Measurements from ENCODE around the gene MTUS2.
"Not testable (repeated sequence)": the region's sequence is repeated elsewhere in the genome, so short reads cannot be mapped to it uniquely, and the experiment has no call there.

The MTUS2 gene

DNA sequence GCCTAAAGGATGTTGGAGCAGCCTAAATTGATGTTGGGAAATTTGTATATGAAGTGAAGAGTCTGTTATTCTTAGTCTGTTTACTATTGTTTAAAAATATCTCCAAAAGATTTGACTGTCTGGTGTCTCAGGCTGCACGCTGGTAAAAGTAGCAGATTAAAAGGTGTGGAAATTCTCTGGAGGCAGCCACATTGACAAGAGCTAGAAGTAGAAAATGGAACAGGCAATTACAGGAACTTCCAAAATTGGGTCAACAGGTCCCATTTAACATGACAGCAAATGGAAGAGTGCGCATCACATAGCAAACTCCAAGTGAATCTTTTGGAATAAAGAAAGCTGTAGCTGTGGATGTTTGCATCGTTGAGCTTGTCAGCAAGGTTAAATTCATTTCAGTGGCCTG, 138.3 kb downstream of the MTUS2 start:
- no peak for DNase-seq (ENCODE audit: low read depth)

DNA sequence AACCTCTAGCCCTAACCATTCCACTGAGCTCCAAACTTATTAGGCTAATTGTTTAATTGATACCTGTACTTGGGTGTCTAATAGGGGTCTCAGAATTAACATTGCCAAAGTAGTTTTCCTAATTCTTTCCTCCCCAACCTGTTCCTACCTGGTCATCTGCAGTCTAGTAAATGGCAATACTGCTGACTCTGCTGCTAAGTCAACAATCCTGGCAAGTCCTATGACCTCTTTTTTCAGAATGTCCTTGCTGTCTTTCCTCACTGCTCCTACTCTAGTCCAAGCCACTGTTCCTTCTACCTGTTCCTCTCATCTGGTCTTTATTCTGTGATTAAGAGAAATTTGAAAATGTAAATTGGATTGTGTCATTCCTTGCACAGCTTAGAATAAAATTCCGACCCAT, 143.9 kb downstream of the MTUS2 start:
- no peak for DNase-seq (ENCODE audit: low read depth)

DNA sequence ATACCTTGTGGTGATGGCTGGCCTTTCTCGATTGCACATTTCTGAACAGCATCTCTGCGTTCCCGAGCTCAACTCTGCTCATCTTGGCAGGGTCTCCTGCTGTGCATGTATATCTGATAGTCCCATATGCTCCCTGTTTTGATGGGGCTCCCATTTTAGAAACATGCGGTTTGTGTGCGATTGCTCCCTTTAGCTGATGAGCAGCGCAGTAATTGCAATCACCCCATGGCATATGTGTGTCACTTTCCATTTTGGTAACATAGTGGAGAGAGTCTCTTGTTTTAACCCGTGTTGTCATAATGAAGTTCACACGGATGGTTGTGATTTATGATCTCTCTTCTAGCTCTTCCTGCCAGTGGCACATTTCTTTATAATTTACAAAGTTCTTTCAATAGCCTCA, 144.7 kb downstream of the MTUS2 start:
- DNase-seq (ENCODE audit: low read depth): no peak

DNA sequence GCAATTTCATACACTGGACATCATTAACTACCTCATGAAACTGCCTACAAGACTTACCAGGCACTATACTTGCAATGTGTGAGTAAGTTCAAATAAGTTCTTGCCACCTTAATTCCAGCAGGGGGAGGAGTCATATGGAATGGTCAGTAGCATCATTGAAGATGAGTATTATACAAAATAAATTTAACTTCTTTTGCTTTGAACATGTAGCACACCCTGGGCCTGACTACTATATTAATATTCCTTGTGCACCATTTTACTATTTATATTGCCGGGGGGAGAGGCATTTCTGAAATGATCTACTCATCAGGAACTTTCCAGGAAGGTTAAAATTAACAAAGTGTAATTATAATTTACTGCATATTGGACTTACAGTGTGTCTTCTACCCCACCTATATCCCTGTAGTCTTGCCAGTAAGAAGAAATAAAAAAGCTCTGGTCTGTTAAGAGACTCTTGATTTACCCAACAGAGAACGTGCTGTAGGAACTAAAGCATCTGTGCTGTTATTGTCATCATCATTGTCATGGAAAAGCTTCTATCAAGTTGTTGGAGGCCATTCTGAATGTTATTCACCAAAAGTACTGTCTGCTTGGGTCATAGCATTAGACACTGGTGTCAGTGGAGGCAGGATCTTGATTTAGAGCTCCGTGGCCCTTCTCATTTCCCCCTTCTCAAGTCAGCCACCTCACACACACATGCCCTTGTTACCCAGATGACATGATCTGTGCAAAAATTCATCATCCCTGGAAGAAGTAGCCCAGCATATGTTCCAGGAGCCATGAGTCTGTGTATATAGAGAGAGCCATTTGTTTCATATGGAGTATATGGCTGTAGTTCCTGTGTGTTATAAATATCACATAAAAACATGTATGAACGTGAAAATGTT, 147.1 kb downstream of the MTUS2 start:
- DNase-seq (ENCODE audit: low read depth): no peak

DNA sequence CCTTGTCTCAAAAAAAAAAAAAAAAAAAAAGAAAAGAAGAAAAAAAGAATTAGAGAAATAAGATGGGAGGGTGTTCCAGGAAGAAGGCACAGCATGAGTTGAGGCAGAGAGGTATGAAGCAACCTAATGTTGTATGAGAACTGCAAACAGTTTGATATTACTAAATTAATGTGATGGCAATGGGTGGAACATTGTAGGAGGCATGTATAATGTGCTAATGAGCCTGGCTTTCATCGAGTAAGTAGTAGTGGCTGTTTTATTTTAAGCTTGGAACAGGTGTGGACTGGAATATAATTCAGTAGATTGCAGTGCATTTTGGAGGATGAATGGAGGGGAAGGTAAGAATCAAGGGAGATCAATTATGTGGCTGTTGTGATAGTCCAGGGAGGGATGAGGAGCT, 156.1 kb downstream of the MTUS2 start:
- DNase-seq (ENCODE audit: low read depth): no peak

DNA sequence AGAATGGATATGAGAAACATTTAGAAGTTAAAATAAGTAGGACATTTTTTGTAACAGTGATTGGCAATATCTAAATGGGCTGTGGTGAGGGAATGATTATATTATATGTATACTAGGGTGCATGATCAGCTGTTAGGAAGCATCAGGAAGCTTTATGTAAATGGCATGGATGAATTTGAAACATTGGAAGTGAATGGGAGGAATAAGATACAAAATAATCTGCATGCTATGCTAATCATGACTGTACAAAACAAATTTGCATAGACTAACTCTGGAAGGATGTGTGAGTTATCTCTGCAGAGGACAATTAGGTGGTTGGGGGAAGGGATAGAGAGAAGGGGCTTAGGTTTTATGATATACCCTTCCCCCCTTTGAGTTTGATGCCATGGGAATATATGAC, 156.5 kb downstream of the MTUS2 start:
- DNase-seq (ENCODE audit: low read depth): no peak

DNA sequence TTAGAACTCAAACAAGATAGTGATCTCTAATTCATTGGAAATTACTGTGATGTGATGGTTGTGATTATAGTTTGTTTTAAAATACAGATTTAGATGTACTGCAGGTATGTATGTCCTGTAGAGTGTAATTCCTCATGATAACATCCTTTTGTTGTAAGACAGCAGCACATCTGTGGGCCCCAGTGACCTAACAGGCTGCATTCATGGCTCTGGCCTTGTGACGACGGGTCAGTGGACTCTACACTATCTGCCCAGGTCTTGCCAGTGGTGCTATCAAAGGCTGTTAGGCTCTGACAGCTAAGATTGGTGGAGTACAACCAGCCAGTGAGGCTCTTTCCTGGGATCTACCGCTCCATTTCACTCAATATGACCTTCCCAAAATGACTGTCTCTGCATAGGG, 158.4 kb downstream of the MTUS2 start:
- no peak for DNase-seq (ENCODE audit: low read depth)

DNA sequence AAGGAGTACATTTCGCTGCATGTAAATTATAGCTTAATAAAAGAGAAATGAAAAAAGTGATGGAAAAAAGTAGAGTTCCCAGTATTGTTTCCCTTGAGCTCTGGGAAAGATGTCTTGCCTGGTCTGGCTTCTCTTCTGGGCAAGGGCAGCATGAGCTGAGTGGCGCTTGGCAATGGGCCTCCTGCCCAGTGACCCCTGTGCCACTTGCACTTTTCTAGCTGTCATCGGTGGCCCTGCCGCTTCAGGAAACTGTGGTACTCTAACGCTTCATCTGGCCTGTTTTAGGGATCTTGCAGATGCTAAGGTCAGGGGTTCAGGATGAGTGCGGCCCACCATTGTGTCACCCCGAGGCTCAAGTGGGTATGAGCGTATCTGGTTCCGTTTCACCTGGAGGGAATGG, 161.4 kb downstream of the MTUS2 start:
- DNase-seq (ENCODE audit: low read depth): no peak

DNA sequence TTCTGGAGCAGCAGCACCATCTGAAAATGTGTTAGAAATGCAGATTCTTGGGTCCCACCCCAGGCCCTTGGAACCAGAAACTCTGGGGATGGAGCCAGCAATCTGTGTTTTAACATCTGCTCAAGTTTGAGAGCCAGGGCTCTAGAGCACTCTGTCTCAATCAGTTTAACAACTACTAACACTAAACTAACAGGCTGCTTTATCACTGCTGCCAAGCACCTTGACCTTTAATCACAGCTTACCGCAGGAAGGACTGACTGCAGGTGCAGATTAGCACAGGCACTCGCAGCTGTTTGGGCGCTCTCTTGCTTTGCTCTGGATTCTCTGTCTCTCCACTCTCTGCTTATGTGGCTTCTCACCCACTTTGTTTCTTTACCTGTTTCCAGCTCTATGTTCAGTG, 163.5 kb downstream of the MTUS2 start:
- DNase-seq (ENCODE audit: low read depth): no peak

DNA sequence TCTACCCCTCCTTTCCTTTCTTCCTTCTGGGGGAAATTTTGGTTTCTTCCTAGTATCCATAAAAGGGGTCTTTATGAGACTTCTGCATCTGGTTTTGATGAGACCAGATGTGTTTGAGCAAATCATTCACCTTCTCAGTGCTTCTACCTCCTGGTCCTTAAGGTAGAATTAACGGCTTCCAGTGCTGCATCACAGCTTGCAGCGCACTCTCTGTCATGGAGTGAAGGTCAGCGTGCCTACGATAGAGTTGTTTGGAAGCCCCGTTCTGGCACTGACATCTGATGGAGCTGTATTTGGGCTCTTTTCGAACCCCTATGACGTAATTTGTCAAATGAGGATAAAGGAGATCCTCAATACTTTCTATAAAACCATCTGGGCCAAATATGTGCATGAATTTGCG, 164.2 kb downstream of the MTUS2 start:
- no peak for DNase-seq (ENCODE audit: low read depth)

DNA sequence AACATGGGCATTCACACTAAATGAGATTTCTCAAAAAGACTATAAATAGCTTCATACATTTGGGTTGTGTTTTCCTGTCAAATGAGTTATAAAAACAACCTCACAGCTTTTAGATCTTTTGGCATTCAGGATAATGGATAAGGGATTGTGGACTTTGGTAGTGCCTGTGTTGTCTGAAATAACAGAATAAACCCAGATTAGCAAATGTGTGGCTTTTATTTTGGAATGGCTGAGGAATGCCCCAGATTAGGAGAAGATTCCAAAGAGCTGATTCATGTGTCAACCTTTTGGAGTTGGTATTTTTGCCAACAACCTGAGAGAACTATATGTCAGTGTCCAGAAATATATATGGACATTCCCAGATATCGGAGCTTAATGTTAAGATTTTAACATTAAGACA, 164.7 kb downstream of the MTUS2 start:
- DNase-seq (ENCODE audit: low read depth): no peak

DNA sequence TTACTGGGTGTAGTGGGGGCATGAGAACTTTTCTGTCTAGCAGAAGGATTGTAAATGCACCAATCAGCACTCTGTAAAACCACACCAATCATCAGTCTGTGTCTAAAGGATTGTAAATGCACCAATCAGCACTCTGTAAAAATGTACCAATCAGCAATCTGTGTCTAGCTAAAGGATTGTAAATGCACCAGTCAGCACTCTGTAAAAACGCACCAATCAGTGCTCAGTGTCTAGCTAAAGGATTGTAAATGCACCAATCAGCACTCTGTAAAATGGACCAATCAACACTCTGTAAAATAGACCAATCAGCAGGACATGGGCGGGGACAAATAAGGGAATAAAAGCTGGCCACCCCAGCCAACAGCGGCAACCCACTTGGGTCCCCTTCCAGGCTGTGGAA, 170.2 kb downstream of the MTUS2 start:
- DNase-seq (ENCODE audit: low read depth): not testable (repeated sequence)

DNA sequence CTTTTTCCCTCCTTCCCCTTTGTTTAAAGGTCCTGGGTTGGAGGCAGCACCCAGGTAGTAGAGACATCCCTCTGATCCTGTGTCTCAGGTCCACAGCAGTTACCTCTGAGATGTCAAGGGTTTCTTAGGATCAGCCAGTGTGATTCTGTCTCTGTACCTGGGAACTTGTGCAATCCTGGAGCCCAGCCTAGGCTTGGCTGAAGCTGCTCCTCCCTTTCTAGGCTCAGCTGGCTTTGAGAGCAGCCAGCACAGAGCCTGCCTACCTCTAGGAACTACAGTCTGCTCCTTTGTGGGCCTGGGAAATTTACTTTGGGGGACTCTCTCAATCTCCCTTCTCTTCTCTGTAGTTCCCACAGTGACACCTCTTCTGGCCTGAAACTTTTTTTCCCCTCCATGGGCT, 171.6 kb downstream of the MTUS2 start:
- no peak for DNase-seq (ENCODE audit: low read depth)

DNA sequence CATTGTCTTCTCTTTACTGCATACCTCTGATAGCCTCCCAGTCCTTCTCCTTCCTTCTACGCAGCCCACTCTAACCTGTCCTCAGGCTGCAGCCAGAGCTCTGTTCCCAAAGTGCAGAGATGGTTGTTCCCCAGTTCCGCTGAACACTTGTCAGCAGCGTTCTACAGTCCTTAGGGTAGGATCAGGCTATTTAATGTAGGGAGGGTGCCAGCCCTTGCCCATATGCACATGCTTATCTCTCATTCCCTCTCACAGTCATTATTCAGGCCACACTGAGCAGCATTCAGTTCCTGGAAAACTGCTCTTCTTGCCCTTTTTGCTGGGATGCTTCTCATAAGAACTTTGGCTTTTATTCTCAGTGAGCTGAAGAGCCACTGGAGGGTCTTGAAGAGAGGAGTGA, 180.7 kb downstream of the MTUS2 start:
- DNase-seq (ENCODE audit: low read depth): no peak

DNA sequence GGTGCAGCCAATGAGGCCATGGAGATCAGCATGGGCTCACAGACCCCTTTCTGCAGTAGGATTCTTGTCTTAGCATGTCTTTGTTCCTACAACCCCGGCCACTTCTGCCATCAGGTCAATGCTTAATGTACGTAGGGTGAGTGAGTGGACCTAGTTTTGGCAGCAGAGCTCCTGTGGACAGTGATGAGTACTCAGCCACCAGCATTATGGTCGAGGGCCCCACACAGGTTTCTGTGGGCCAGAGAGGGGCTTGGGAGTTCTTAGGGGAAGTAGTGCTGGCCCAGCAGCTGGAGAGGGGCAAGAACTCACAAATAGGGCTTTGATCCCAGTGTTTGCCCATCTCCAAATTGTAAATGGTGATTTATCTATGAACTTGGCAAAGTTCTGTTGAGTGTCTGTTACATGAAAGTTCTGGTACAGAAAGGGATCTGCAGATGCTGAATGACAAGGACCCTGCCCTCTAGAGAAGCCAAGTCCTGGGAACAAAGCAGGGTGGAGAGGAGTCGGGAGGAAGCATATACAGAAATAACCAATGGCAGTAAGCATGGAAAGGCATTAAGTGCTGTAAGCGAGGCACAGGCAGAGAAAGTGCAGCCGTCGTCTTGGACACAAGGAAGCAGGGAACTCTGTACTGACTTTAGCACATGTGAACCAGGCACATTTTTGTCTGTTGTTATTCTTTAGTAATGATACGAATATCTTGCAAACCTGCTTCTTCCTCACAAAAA, 185.1 kb downstream of the MTUS2 start:
- no peak for DNase-seq (ENCODE audit: low read depth)

DNA sequence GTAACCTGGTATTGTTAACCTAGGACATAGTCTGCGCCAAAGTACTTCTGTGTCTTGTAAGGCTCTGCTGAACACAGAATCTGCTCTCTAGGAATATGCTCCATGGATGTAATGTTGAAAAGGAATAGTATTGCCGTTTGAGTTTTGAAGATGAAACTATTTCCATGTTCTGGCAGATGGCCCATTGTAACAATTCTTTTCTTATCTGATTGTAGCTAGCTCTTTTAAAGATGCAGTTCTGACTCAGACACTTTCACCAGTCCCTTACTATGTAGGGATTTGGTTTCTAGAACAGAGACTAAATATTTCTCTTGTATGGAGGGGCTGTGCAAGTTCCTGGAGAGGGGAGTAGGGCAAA, 185.6 kb downstream of the MTUS2 start:
- no peak for DNase-seq (ENCODE audit: low read depth)

DNA sequence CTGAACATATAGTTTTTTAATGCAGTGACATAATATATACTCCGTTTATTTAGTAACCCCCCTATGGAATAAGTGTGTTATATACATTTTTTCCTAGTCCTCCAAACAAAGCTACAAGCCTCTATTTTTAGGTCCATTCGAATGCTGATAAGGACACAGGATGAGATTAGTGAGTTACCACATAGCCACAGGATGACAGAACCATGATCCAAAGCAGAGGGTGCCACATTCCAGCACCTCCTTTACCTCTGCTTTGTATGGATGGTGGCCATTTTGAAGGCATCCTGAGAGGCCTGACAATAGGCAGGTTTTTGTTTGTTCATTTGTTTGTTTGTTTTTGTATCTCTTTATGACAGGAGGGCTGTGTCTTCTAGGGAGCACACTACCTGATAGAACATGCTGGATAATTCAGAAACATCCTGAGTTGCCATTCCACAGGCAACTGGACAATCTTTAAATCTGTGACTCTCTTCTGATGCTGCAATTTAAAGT, 186.3 kb downstream of the MTUS2 start:
- no peak for DNase-seq (ENCODE audit: low read depth)

DNA sequence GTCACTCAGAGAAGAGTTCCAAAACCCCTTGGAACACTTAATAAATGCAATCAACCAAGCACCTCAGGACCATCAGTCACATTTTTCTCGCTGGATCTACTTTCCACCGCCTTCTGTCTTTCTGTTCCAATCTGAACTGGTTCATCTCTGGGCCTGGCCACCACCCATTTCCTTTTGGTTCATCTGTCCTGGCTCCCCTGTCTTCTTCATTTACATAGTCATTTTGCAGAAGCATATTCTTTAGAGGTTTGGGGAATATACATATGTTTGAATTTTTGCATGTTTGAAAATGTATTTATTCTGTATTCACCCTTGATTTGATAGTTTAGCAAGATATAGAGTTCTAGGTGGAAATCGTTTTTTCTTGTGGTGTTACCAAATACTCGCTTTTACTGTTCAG, 188.2 kb downstream of the MTUS2 start:
- no peak for DNase-seq (ENCODE audit: low read depth)

DNA sequence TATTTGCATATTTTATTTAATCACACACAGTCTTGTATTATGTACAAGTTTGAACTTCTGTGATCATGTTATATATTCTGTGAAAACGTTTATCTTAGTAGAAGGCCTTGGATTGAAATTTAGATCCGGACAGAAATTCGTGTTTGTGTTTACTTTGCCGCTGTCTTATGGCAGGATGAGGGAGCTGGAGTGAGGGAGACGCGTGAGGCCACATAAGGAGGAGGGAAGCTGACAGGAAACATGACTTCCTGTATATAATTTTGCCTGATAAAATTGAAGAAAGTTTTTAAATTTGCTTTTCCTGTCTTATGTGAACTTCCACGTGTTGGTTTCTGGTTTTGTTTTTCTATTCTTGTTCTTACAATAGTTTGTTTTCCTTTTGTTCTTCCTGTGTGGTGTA, 200.2 kb downstream of the MTUS2 start:
- no peak for DNase-seq (ENCODE audit: low read depth)

DNA sequence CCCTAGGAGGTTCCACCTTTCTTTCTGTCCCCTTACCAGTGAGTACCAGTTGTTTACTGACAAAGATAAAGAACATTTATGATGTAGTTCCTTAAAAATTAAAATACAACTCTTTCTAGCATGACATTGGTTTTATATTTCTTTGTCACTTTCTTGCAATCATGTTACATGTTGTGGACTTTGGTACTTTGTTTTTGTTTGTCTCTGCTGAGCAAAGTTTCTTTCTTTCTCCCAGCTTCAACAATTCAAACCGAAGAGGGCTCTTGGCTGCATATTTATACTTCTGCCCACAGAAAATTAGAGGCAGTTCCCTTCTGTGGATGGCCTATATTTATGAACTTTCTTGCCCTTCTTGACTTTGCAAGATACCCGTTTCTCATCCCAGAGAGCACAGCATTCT, 201.2 kb downstream of the MTUS2 start:
- no peak for DNase-seq (ENCODE audit: low read depth)

DNA sequence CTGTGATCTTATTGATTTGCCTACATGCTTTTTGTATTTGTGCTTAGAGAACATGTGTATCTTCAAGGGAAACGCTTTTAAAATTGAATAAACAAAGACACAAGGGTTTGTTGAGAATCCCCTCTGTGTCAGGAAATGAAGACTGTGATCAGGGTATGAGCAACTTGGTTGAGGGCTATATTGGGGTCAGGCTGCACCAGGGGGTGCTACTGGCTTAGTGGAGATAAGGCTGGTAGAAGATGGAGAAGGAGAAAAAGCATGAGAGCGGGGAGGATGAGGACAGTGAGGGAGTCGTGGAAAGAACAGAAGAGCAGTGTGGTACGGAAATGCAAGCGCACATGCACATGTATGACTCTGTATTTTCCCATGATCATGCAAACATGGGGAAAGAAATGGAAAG, 201.6 kb downstream of the MTUS2 start:
- DNase-seq (ENCODE audit: low read depth): no peak

DNA sequence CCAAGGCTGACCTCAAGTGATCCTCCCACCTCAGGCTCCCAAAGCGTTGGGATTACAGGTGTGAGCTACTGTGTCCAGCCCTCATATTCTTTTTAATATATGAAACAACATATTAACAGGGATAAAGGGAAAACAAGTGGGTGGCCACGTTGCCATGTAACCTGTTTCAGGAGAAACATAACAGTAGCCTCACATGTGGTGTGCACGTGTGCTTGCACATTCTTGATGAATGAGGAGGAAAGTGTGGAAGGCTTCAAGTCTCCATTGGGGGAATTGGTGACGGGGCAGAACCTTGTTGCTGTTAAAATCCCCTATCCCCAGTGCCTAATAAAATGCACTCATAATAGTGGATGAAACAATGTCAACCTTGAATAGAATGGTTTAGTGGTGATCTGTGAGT, 202.3 kb downstream of the MTUS2 start:
- no peak for DNase-seq (ENCODE audit: low read depth)

DNA sequence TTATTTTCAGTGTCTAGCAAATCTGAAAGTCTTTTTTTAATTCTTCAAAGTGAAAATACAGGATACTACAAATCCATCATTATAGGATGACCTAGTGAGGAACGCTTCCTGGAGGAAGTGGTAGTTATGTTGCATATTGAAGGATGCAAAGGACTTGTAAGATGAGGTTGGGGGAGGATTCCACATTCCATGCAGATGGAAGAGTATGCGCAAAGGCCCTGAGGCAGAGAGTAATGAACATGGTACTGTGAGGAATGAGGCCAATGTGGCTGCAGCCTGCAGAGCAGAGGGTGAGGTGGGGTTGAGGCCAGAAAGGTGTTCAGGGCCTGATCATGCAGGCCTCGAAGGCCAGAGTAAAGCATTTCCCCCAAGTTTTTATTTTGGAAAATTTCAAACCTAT, 202.8 kb downstream of the MTUS2 start:
- DNase-seq (ENCODE audit: low read depth): no peak

DNA sequence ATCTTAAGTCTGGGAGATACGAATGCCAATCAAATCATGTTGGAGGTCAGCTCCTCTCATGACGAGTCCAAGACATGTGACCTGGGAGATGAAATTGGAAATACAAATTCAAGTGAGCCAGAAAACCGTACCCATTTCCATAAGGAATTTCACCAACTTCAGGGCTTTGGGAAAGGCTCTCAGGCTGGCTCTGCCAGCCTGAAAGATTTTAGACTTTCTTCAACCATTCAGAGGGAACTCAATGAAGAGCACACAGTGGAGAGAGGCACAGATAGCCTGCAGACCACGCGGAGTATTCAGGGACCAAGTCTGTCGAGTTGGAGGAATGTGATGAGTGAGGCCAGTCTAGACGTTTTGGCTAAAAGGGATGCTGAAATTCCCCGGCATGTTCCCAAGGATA, 204.6 kb downstream of the MTUS2 start:
- DNase-seq (ENCODE audit: low read depth): no peak

Measured in HS-27A (cell line).